Measurements from ENCODE around the gene TMEM245. TPM values are rescaled to one million over a fixed set of nuclear protein-coding genes. Genes with fewer than 3 reads are reported as not detected.

TMEM245 gene
- total RNA-seq, 1 donor from 2014 or later, result 49.7 TPM

DNA sequence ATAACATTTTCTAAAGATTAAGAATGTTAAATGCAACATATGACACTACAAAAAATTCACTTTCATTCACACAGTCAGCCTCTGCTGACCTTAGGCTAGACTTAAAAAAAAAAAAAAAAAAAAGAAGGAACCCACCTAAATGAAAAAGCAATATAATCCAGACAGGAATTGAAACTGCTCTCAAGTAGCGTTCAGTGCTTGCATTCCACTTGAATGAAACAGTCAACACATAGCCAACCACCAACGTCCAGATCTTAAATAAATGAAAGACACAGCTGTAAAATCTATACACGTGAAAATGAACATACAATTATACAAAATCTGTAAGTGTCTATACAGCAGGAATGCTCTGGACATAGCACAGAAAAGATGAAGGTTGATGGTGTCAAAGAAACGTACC is 11.4 kb downstream of the TMEM245 start:
- H3K4me1 ChIP-seq, result peaks cover 3 to 46% of the 10 kb centered on the region in 2 donors
- H3K4me3 ChIP-seq, result peak overlapping the region in 1 of 2 donors; percentile 11
- no peaks in the 10 kb centered on the region for H3K27me3 ChIP-seq
- no peak for DNase-seq (ENCODE audit: low spot score in 2 of 2)
- intact Hi-C loops (cut with DNase I), result no loop called here
- peaks cover 0 to 13% of the 10 kb centered on the region in 2 donors for H3K36me3 ChIP-seq
- TF ChIP-seq, protein P1, sequence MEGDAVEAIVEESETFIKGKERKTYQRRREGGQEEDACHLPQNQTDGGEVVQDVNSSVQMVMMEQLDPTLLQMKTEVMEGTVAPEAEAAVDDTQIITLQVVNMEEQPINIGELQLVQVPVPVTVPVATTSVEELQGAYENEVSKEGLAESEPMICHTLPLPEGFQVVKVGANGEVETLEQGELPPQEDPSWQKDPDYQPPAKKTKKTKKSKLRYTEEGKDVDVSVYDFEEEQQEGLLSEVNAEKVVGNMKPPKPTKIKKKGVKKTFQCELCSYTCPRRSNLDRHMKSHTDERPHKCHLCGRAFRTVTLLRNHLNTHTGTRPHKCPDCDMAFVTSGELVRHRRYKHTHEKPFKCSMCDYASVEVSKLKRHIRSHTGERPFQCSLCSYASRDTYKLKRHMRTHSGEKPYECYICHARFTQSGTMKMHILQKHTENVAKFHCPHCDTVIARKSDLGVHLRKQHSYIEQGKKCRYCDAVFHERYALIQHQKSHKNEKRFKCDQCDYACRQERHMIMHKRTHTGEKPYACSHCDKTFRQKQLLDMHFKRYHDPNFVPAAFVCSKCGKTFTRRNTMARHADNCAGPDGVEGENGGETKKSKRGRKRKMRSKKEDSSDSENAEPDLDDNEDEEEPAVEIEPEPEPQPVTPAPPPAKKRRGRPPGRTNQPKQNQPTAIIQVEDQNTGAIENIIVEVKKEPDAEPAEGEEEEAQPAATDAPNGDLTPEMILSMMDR (IDR thresholded peaks at IDR 0.05), result no peak
- H3K9me3 ChIP-seq, result no peaks in the 10 kb centered on the region
- peak overlapping the region; percentile 70 to 73 for H3K27ac ChIP-seq

DNA sequence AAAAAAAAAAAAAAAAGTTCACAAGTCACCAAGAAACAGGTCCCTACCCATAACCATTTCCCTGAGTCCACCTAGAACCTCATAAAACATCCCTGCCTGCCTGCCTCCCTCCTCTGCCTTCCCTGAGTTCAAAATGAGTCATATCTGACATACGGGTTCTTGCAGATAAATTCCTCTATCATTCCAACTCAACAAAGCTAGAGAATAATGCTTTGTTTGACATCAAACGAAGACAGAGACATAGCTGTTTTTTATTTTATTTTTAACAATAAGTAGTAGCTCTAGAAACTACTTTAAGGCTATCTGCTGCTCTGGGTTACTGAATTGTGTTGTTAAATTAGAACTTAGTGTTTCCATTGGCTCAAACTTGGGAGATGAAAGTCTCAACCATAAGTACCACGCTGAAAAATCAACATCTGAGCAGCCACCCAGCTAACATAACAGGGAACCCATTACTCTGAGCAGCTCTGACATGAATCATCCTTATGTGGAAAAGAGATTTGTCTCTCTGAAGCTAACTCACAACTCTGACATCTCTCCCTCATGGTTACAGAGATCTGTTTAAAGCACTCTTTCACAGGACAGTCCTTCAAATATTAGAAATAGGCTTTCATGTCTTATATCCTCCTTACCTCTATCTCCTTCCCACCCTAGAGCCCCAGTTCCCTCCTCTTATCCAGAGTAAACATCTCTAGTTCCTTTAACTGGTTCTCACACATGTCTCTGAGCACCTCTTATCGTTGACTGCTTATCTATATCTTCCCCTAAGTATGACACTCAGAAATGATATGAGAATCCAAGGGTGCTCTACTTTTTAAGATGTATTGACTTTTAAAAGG is 12.1 kb downstream of the TMEM245 start:
- Histone ChIP-seq H3K27me3 (no peaks in the 10 kb centered on the region), H3K27ac (peak overlapping the region; percentile 70 to 73), H3K4me3 (no peak overlapping the region), H3K36me3 (peaks cover 0 to 16% of the 10 kb centered on the region in 2 donors), H3K4me1 (peaks cover 3 to 40% of the 10 kb centered on the region in 2 donors), H3K9me3 (no peaks in the 10 kb centered on the region)
- TF ChIP-seq, protein P1 (IDR thresholded peaks at IDR 0.05), result no peak
- intact Hi-C loops (cut with DNase I), result no loop called here
- DNase-seq (ENCODE audit: low spot score in 2 of 2), result no peak

DNA sequence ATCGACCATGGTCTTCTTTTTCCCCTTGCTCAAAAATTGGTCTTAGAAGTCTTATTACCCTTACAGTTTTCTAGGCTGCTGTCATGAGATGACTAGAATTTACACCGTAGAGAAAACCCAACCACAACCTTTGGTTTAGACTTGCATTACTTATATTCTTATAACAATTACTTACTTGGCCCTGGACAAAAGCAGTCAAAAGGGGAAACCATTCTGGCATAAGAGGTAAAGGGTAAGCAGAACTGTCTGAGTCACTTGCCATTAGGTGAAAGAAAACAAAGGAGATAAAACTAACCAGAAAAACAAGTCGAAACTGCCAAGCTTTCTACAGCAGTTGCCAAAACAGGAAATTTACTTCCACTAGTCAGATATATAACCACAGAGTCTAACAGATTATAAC is 17.9 kb downstream of the TMEM245 start:
- TF ChIP-seq, protein P1 (IDR thresholded peaks at IDR 0.05), result no peak
- H3K9me3 ChIP-seq, result no peaks in the 10 kb centered on the region
- intact Hi-C loops (cut with DNase I), result no loop called here
- H3K36me3 ChIP-seq, result peaks cover 0 to 16% of the 10 kb centered on the region in 2 donors
- H3K27ac ChIP-seq, result peak overlapping the region; percentile 36 to 38
- H3K27me3 ChIP-seq, result no peaks in the 10 kb centered on the region
- DNase-seq (ENCODE audit: low spot score in 2 of 2), result no peak
- no peak overlapping the region for H3K4me3 ChIP-seq
- peaks cover 4 to 40% of the 10 kb centered on the region in 2 donors for H3K4me1 ChIP-seq

DNA sequence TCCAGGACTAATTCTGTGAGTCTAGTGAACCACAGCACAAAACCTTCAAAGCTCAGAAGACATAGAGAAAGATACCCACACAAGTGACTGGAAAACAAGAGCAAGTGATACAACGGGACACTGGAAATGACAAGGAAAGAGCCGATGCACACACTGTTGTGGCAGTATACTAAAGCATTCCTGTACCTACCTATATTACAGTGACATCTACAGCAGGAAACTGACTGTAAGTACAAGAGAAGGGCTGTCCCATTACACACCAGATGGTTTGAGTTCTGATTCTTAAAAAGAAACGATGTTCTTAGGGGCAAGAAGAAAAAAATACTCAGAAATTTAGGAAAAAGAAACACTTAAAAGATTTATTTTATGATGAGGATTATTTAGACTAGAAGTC is 18.5 kb downstream of the TMEM245 start:
- Histone ChIP-seq H3K36me3 (peaks cover 0 to 16% of the 10 kb centered on the region in 2 donors), H3K27me3 (no peaks in the 10 kb centered on the region), H3K4me1 (peaks cover 4 to 42% of the 10 kb centered on the region in 2 donors), H3K27ac (peak overlapping the region; percentile 36 to 38), H3K9me3 (no peaks in the 10 kb centered on the region), H3K4me3 (no peak overlapping the region)
- DNase-seq (ENCODE audit: low spot score in 2 of 2), result no peak
- intact Hi-C loops (cut with DNase I), result no loop called here
- TF ChIP-seq, protein P1 (IDR thresholded peaks at IDR 0.05), result no peak

DNA sequence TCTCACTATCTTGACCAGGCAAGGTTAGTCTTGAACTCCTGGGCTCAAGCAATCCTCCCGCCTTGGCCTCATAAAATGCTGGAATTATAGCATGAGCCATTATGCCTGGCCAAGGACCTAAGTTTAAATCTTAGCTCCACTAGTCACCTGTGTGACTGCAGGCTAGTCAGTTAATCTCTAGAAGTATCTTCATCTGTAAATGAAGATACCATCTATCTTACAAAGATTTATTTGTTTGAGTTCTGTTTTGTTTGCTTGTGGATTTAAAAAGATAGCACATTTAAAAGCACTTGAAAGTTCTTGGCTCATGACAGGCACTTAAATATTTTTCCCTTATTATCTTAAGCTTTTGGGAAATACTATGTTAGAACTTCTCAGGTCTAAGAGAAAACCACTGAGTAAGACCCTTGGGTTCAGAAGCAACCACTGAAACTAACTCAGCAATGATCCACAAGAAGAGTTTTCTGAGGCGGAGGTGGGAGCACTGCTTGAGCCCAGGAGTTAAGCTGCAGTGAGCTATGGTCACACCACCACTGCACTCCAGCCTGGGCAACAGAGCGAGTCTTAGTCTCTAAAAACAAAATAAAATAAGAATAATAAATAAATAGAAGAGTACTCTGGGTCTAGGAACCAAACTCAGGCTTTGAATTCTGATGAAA is 19.1 kb downstream of the TMEM245 start:
- no peak overlapping the region for H3K4me3 ChIP-seq
- no peaks in the 10 kb centered on the region for H3K9me3 ChIP-seq
- intact Hi-C loops (cut with DNase I), result no loop called here
- no peak for DNase-seq (ENCODE audit: low spot score in 2 of 2)
- TF ChIP-seq, protein P1 (IDR thresholded peaks at IDR 0.05), result no peak
- peaks cover 0 to 16% of the 10 kb centered on the region in 2 donors for H3K36me3 ChIP-seq
- peaks cover 4 to 39% of the 10 kb centered on the region in 2 donors for H3K4me1 ChIP-seq
- no peaks in the 10 kb centered on the region for H3K27me3 ChIP-seq
- H3K27ac ChIP-seq, result peak overlapping the region; percentile 36 to 38

All from ascending aorta (tissue), 2 donors.